GM18526 (cell line): ENCODE data around the gene UBXN6.
A peak's percentile ranks its signal among the peaks of the same experiment; 100 is the strongest.

Experiments used
- POLR2A ChIP-seq: IDR thresholded peaks from 3 replicates; pipeline ENCODE4 v1.6.1; 2011; ENCODE audit not compliant: insufficient read length; ENCODE audit errors: extremely low read depth

The UBXN6 gene

DNA sequence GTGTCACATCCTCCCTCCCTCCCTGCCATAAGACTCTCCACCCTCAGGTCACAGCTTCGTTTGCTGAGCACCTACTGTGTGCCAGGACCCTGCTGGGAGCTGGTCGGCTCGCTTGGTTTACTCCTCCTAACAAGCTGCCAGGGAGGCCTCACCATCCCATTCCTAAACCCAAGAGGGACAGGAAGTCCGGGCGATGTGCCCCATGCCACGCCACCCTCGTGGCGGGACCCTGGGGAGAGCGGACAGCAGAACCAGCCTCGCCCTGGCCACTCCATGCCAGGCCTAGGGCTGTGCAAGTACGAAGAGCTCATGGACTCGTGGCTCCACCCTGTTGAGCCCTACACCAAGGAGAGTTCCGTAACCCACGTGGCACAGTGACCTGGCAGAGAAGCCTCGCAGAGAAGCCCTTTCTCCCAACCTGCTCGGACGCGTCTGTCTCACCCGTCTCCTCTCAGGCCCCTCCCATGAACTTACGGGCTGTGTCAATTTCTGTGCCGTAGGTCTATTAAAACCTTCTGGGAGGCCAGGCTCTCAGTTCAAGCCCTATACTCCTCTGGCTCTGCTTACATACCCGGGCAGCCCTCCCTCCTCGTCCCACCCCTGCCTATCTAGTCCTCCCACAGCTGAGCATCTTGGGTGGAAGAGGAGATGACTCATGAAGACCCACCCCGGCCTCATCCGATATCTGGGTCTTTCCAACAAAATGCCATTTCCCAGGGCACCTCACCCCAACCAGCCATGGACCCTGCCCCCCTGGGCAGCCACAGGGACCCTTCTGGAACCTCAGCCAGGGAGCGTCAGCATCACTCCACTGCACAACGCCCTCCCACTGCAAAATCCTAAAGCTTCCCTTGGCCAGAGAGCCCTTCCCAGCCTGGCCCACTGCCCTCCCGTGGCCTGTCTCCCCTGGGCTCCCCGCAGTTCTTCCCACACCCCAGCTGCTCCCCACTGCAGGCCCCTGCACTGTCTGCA, 2.6 kb downstream of the UBXN6 start:
- no peak for TF ChIP-seq POLR2A

DNA sequence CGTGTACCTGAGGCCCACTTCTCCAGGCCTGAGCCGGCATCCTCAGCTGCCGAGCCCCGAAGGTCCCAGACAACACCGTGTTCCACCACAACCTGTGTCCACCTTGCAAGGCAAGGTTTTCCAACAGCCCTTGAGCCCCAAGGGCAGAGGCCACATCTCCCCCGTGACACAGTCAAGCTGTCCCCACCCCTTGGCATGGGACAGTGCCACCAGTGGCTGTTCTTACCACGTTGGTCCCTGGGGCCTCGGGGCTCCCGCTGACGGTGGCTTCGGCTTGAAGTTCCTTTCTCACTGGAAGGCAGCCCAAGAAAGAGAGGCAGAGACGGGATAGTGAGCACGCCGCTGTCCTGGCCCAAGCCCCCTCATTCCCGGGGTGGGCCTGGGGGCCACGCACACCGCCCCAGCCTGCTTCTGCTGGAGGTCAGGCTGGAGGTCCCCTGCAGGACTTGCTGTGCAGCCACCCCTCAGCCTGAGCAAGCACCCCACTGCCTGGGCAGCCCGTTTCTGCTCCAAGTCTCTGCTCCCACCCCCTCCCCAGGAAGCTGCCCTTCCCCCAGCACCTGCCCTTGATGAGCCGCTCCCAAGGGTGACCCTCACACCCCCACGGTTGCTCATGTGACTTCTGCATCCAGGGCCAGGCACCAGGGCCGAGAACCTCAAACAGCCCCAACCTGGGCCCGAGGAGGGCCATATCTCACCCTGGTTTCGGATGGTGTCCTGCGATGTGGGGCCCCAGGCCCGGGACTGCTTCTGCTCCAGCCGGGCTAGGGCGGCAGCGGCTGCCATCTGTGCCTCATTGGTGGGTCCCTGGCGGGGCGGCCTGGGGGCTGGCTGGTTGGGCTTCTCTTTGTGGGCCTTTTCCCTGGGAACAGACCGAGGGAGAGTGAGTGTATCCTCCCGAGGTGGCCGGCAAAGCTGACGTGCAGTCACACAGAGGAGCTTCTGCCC, 4.1 kb downstream of the UBXN6 start:
- TF ChIP-seq POLR2A, result no peak

- no peak for TF ChIP-seq POLR2A
Measured at GRCh38 chr19:4452230-4452990, 5.2 kb downstream of the UBXN6 start.

- no peak for TF ChIP-seq POLR2A
Measured at GRCh38 chr19:4449639-4450028, 8.0 kb downstream of the UBXN6 start.

- no peak for TF ChIP-seq POLR2A
Measured at GRCh38 chr19:4449022-4449638, 8.5 kb downstream of the UBXN6 start.

DNA sequence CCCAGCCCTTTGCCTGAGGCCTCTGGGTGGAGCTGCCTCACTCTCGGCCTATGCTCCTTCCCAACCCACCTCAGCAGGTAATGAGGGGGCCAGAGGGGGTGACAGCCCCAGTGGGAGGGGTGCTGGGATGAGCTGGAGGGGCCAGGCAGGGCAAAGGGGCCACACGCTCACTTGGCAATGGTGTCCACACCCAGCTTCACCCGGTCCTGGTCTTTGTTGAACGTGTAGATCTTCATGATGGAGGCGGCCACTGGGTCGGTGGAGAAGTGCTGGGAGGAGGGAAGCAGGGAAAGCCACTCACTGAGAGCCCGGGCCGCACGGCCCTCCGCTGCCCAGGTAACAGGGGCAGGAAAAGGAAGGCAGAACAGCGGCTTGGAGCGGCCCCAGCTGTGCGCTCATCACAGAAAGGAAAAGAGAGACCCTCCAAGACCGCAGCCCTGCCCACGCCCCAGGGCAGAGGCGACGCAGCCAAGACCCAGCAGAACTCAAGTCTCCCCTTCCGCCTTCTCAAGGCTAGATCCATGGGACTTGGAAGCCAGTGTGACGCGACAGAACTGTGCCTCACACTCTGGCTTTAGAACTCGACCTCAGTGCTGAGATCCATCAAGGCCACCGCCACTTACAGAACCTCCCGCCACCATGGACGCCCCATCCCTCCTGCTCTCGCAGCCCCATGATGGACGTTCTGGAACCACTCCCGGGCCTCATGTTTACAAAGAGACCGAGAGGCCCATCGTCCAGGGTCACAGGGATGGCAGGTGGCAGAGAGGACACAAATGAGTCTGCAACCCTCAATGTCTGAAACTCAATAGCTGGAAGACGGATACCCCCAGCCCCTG, 9.2 kb downstream of the UBXN6 start:
- TF ChIP-seq POLR2A, result no peak

DNA sequence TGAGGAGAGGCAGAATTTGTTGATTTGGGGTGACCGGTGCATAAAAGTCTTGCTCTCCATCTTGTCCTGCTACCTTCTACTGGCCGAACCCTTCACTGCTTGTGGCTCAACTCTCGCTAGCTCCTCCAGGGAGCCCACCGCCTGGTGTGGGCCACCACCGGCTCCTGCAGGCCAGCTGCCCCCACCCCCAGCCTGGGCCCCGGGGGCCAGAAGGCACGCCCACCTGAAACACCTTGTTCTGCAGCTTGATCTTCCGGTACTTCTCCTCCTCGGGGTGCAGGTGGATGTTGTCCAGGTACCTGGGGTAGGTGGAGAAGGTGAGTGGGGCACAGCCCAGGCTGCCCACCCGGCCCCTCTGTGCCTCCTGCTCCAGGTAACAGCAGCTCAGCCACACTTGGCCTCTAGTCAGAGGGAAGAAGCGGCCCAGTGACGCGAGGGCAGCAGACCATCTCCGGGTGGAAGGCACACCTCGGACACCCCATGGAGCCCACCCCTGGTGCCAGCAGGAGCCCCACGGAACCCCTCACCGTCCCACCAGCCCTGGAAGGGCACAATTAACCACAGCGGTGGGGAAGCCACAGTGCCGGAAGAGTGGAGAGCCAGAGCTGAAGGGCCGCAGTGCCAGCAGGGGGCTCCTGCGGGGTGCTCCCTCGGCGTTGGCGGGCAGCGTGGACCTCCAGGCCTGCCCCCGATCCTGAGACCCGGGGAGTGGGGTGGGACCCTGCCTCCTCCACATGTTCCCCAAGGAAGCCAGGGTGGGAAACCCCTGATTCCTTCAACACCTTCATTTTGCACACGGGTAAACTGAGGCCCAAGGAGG, 10.1 kb downstream of the UBXN6 start:
- TF ChIP-seq POLR2A, result no peak

- TF ChIP-seq POLR2A, result no peak
Measured at GRCh38 chr19:4446704-4447200, 10.8 kb downstream of the UBXN6 start.

DNA sequence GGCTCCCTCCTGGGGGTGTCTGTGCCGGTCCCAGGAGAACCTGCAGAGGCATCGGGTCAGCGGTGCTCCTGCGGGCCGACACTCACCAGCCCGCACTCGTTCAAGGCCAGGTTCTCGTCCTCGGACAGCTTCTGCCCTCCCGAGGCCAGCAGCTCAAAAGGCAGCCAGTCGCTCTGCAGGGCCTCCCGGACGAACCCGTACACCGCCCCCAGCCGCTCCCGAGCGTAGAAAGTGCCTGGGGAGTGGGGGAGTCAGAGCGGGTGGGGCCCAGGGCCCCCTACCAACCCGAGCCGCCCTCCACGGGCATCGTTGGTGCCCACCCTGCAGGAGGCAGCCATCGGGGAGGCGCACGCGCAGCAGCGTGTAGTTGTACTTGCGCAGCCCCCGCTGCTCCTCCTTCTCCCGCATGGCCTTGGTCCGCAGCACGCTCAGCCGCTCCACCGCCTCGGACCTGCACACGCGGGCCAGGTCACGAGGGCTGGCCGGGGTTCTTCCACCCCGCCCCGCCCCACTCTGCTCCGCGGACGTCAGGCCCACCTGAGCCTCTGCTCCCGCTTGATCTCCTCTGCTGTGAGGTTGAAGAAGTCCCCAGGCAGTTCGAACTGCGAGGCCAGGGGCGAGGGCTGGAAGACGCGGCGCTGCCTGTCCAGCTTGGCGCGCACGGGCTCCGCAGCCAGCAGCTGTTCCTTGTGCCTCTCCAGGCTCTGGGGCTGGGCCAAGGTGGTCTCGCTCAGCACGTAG, 11.5 kb downstream of the UBXN6 start:
- no peak for TF ChIP-seq POLR2A

DNA sequence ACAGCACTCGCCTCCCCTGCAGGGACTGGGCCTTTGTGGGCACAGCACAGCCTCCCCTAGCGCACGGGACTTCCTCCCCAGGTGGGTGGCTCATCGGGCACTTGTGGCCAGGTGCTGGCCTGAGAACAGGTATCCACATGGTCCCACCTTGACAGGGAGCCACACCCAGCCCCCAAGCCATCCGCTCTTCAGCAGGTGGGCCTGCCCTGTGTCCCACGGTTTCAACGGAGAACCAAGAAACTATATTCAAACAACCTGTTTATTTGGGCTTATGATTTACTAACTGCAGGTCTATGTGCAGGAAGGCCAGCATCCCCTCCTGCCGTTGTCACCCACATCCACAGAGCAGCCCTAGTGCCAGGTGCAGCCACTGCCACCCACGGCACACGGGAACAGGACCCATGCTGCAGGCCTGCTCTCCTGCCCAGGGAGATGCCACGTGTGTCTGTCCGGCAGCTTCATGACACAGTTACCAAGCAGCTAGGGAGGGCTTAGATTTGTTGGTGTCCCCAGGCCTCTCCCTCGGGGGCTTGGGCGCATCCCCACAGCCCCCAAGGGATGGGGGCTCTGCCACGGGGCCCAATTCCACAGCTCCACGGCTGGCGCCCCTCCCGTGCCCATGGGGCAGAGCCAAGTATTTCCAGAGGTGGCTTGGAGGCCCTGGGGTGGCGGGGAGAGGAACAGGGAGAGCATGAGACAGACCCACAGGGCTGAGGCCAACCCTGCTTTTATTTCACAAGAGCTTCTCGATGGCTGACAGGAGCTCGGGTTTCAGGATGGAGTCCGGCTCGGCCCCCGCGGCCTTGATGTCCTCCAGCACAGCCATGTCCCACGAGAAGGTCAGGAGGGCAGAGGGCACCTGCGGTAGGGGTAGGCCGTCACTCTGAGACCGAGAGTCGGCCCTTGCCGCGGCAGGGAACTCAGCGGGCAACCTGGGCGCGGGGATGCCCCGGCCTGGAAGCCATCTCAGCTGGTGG, 12.5 kb downstream of the UBXN6 start:
- TF ChIP-seq POLR2A, result peak; percentile 13
